ENCODE results near the gene SPCS3. TPM values are rescaled to one million over a fixed set of nuclear protein-coding genes. Genes with fewer than 3 reads are reported as not detected.

The SPCS3 gene
- total RNA-seq, 1 donor from 2014 or later, result 65.9 TPM

GRCh38 chr4:176380352-176381157, 60.8 kb downstream of the SPCS3 start:
- Mint-ChIP-seq H3K27me3 (ENCODE audit: unreplicated experiment) (no peaks in the 10 kb centered on the region), H3K27ac (ENCODE audit: unreplicated experiment) (no peak overlapping the region), H3K4me3 (ENCODE audit: unreplicated experiment) (no peak overlapping the region), H3K9me3 (ENCODE audit: unreplicated experiment) (no peaks in the 10 kb centered on the region), H3K36me3 (ENCODE audit: unreplicated experiment) (no peaks in the 10 kb centered on the region), H3K4me1 (ENCODE audit: low read depth, unreplicated experiment) (no peaks in the 10 kb centered on the region)
- DNase-seq, result no peak
- TF ChIP-seq CTCF (IDR thresholded peaks at IDR 0.05; ENCODE audit: partially characterized antibody, unreplicated experiment), result no peak

Other genes starting within 250 kb of the SPCS3 start
- gene SPATA4, start 124.4 kb upstream of the SPCS3 start, total RNA-seq (ENCODE audit: unreplicated experiment), result not detected
- gene ASB5, start 50.7 kb upstream of the SPCS3 start, total RNA-seq (ENCODE audit: unreplicated experiment), result not detected